ENCODE results near the gene C8G.

DNA sequence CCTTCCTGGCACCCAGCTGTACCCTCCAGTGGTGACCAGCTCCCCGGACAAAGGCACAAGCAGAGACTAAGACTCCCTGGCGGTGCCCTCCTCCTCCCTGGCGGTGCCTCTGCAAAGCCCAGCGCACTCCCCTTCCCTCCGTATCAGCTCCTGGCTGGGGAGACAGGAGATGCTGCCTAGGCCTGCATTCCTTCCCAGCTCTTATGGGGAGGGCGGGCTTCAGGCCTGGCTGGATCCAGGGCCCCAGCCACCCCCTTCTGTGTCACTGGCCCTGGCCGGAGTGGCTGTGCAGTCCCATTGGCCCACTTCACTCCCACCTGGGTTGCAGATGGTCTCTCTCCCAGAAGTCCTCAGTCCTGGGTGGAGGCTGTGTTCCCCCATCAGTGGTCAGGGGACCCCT lies 13.4 kb downstream of the C8G start:
- TF ChIP-seq, protein P1, sequence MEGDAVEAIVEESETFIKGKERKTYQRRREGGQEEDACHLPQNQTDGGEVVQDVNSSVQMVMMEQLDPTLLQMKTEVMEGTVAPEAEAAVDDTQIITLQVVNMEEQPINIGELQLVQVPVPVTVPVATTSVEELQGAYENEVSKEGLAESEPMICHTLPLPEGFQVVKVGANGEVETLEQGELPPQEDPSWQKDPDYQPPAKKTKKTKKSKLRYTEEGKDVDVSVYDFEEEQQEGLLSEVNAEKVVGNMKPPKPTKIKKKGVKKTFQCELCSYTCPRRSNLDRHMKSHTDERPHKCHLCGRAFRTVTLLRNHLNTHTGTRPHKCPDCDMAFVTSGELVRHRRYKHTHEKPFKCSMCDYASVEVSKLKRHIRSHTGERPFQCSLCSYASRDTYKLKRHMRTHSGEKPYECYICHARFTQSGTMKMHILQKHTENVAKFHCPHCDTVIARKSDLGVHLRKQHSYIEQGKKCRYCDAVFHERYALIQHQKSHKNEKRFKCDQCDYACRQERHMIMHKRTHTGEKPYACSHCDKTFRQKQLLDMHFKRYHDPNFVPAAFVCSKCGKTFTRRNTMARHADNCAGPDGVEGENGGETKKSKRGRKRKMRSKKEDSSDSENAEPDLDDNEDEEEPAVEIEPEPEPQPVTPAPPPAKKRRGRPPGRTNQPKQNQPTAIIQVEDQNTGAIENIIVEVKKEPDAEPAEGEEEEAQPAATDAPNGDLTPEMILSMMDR (conservative IDR thresholded peaks at IDR 0.05; ENCODE audit: low read depth, low read length) = no peak
- TF ChIP-seq EZH2 (IDR thresholded peaks at IDR 0.05; ENCODE audit: low read length, unreplicated experiment) = no peak
- no peak for TF ChIP-seq EZH2phosphoT487 (IDR thresholded peaks at IDR 0.05; ENCODE audit: borderline replicate concordance, low read length)

Data from PC-3 (cell line).